ENCODE data around the gene COL11A2. TPM values are rescaled to one million over a fixed set of nuclear protein-coding genes. Genes with fewer than 3 reads are reported as not detected.

Gene COL11A2
- 0.14 and 0.46 TPM in 2 replicates for total RNA-seq

DNA sequence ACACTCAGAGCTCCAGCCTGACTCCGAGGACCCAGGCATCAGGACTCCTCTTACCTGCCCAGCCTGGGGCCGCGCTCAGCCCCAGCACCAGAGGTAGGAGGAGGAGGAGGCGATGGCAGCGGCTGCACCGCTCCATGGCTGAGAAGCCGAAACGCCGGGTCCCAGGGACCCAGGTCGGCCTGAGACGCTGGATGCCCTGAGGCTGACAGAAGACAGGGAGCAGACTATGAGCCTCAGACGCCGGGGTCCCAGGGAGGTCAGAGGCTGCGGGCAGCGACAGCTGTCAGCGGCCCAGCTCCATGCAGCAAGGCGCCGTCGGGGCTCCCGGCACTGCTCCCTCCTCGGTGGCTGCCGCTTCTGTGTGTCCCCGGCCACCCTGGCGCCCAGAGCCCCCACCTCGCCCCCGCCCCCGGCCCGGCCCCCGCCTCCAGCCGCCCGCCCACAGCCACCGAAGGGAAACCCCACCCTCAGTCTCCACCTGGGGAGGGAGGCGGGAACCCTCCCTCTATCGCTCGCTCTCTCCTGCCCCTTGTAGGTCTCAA lies at the start of gene COL11A2:
Gene COL11A2, minus strand, starts transcription at position 363 of the 542 bp plus-strand sequence. Its CDS starts 227 bp downstream, at position 136.

DNA sequence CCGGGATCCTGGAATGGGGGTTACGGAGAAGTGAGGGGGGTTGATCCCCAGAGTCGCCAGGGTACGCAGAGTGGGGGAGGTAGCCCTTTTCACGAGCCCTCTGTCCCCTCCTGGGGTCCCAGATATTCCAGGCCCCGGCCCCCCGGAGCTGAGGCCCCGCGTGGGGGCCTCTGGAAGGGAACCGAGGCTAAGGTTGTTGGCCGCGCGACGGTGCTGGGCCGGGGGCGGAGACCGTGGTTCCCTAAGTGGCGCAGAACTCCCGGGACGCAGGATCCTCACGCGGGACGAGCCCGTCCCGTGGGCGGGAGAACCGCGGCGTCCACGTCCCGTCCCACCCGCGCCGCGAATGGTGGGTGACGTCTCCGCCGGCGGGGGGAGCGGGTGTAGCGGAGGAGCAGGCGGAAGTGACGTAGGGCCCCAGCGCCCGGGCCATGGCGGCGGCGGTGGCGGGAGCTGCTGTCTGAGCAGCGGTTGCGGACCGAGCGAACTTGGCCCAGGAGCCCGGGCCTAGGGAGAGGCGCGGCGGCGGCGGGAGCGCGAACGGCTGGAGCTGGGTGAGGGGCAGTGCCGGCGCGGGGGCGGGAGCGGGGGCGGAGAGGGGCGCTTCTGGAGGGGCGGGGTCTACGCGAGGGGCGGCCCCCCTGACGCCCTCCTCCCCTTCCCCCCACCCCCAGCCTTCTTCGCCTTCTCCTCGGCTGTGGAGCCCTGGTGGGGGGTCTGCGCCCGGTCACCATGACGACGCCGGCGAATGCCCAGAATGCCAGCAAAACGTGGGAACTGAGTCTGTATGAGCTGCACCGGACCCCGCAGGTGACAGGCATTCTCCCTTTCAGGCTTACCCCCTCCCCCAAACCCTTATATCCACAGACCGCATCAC lies 16.1 kb upstream of the COL11A2 start, which contains the start of gene RING1:
Gene RING1, plus strand, starts transcription at position 410 of the 877 bp plus-strand sequence. Its CDS starts 323 bp downstream, at position 733.

DNA sequence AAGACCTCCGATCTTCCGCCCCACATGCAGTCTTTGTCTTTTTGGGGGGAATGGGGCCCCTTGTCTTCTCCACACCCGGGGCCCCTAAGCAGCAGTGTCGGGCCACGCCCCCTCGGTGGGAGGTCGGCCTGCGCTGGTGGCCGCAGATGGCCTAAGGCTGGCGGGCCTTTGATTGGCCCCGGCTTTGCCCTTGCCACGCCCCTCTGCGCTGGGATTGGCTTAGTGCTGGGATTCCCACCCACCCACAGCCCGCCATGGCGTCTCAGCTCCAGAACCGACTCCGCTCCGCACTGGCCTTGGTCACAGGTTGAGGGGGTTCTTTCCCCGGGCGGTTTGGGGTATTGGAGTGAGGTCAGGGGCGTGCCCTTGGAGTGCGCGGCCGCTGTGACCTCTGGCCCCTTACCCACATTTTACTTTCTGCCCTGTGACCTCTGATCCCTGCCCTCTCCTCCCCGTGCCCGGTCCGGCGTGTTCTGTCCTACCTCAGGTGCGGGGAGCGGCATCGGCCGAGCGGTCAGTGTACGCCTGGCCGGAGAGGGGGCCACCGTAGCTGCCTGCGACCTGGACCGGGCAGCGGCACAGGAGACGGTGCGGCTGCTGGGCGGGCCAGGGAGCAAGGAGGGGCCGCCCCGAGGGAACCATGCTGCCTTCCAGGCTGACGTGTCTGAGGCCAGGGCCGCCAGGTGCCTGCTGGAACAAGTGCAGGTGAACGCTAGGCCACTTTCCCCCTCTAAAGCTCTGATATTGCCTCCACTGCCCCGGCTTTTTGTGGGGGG lies 12.3 kb upstream of the COL11A2 start, which contains the start of gene HSD17B8:
Gene HSD17B8, plus strand, starts transcription at position 241 of the 776 bp plus-strand sequence. Its CDS starts 14 bp downstream, at position 255.

DNA sequence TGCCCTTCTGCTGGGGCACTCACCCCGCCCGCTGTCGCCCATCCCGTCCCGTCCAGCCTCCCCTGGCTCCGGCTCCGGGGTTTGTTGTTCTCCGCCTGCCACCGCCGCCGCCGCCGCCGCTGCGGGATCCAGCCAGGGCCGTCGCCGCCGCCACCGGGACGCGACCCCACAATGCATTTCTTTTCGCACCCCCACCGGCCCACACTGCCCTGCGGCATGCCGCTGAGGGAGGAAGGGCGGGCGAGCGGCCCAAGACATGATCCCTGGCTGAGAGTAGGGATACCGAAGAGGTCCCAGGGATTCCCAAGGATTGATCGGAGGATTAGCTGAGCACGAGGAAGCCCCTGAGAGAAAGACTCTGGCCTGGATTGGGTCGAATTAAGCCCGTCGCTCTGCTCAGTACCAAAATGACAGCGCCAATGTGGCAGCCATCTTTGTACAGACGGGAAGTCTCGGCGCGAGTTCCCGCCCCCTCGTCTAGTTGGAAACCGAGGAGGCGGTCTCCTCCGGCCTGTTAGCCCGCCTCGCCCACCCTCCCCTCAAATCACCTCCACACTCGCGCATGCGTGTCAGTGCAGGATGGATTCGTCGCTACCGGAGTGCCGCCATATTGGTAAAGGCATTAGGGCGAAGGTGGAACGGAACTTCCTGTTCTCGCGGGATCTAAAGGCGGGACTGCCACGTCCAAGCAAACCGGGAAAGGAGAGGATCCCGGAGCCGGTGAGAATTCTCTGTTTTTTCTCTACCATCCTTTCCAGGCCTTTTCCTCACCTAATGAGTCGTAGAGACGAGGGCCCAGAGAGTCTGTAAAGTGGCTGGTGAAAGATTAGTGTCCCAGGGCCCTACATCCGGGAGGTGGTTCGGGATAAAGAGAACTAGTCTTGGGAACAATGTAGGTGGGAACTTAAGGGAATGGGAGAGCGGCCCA lies 8.2 kb upstream of the COL11A2 start, which contains the start of the genes RXRB and SLC39A7:
Gene RXRB, minus strand, starts transcription at position 447 of the 928 bp plus-strand sequence. Its CDS starts 189 bp downstream, at position 258.
Gene SLC39A7, plus strand, starts transcription at position 649 of the 928 bp plus-strand sequence. CDS start 379 bp downstream, outside the sequence.

Other genes starting within 250 kb of the COL11A2 start
- 1.8 and 2.1 TPM in 2 replicates for gene HLA-DMA, start 239.4 kb downstream of the COL11A2 start, total RNA-seq
- gene BRD2, start 223.9 kb downstream of the COL11A2 start, total RNA-seq, result 54.8 and 73.9 TPM in 2 replicates
- gene HLA-DOA, start 182.9 kb downstream of the COL11A2 start, total RNA-seq, result under 0.01 TPM in 1 of 2 replicates, not detected in the other
- gene HLA-DPA1, start 118.8 kb downstream of the COL11A2 start, total RNA-seq, result 2.8 TPM in 1 of 2 replicates, not detected in the other
- gene HLA-DPB1, start 116.5 kb downstream of the COL11A2 start, total RNA-seq, result 2.3 and 15.9 TPM in 2 replicates
- gene RXRB, start 8.2 kb upstream of the COL11A2 start, total RNA-seq, result 20.8 and 23.5 TPM in 2 replicates
- 169 and 203 TPM in 2 replicates for gene SLC39A7, start 8.4 kb upstream of the COL11A2 start, total RNA-seq
- 4.8 and 7.4 TPM in 2 replicates for gene HSD17B8, start 12.2 kb upstream of the COL11A2 start, total RNA-seq
- gene RING1, start 16.0 kb upstream of the COL11A2 start, total RNA-seq, result 26.2 and 38.6 TPM in 2 replicates
- gene VPS52, start 79.4 kb upstream of the COL11A2 start, total RNA-seq, result 36.6 and 36.8 TPM in 2 replicates
- gene RPS18, start 79.6 kb upstream of the COL11A2 start, total RNA-seq, result 7,769 and 8,323 TPM in 2 replicates
- 7.1 and 8.8 TPM in 2 replicates for gene B3GALT4, start 84.7 kb upstream of the COL11A2 start, total RNA-seq
- gene WDR46, start 96.8 kb upstream of the COL11A2 start, total RNA-seq, result 88.8 and 89.3 TPM in 2 replicates
- 46.4 and 56.6 TPM in 2 replicates for gene PFDN6, start 97.1 kb upstream of the COL11A2 start, total RNA-seq
- gene RGL2, start 106.5 kb upstream of the COL11A2 start, total RNA-seq, result 11.4 and 17.9 TPM in 2 replicates
- 44.2 and 51.1 TPM in 2 replicates for gene TAPBP, start 121.6 kb upstream of the COL11A2 start, total RNA-seq
- gene ZBTB22, start 125.3 kb upstream of the COL11A2 start, total RNA-seq, result 18.6 and 20.2 TPM in 2 replicates
- 48.2 and 53.4 TPM in 2 replicates for gene DAXX, start 130.5 kb upstream of the COL11A2 start, total RNA-seq
- 1.3 and 1.4 TPM in 2 replicates for gene KIFC1, start 199.4 kb upstream of the COL11A2 start, total RNA-seq
- 17.1 and 20.0 TPM in 2 replicates for gene PHF1, start 218.5 kb upstream of the COL11A2 start, total RNA-seq
- gene CUTA, start 225.6 kb upstream of the COL11A2 start, total RNA-seq, result 145 and 158 TPM in 2 replicates
- gene SYNGAP1, start 227.6 kb upstream of the COL11A2 start, total RNA-seq, result 1.7 and 3.9 TPM in 2 replicates